GM19025 (cell line): ENCODE measurements around the gene TNS1.
A peak's percentile ranks its signal among the peaks of the same experiment; 100 is the strongest.
"Not testable (repeated sequence)": the region's sequence is repeated elsewhere in the genome, so short reads cannot be mapped to it uniquely, and the experiment has no call there.

Source experiments
- ATAC-seq: cut with Tn5 transposase; IDR thresholded peaks from one replicate; pipeline ENCODE4 v1.9.1; 2021; ENCODE audit warnings: mild to moderate bottlenecking, low read depth, moderate library complexity; ENCODE audit not compliant: unreplicated experiment

TNS1 gene

GRCh38 chr2:218002845-218003180, at the start of gene TNS1:
Gene TNS1, minus strand, starts transcription at chr2:218002995. Its CDS starts 123 bp downstream, at chr2:218002872.
- ATAC-seq: no peak

GRCh38 chr2:218051903-218052302, 49.1 kb upstream of the TNS1 start:
- no peak for ATAC-seq

- ATAC-seq: no peak
These were observed 44.9 kb upstream of the TNS1 start for GRCh38 chr2:218047536-218048225.

GRCh38 chr2:218046238-218046637, 43.4 kb upstream of the TNS1 start:
- no peak for ATAC-seq

- ATAC-seq: not testable (repeated sequence)
These were observed 41.8 kb upstream of the TNS1 start for GRCh38 chr2:218044599-218044998.

- ATAC-seq: no peak
These were observed 40.9 kb upstream of the TNS1 start for GRCh38 chr2:218043701-218044109.

GRCh38 chr2:218043100-218043499, 40.3 kb upstream of the TNS1 start:
- ATAC-seq: no peak

- no peak for ATAC-seq
These were observed 38.7 kb upstream of the TNS1 start for GRCh38 chr2:218041302-218042168.

GRCh38 chr2:218040883-218041282, 38.1 kb upstream of the TNS1 start:
- no peak for ATAC-seq

- ATAC-seq: no peak
These were observed 36.4 kb upstream of the TNS1 start for GRCh38 chr2:218039171-218039570.

- ATAC-seq: no peak
These were observed 33.6 kb upstream of the TNS1 start for GRCh38 chr2:218036371-218036770.

GRCh38 chr2:218035463-218036100, 32.8 kb upstream of the TNS1 start:
- no peak for ATAC-seq

- peak; percentile 89 for ATAC-seq
These were observed 31.9 kb upstream of the TNS1 start for GRCh38 chr2:218034497-218035213.

GRCh38 chr2:218033590-218034496, 31.0 kb upstream of the TNS1 start:
- no peak for ATAC-seq

GRCh38 chr2:218033208-218033589, 30.4 kb upstream of the TNS1 start:
- no peak for ATAC-seq

- ATAC-seq: no peak
These were observed 29.8 kb upstream of the TNS1 start for GRCh38 chr2:218032336-218033171.

- ATAC-seq: no peak
These were observed 29.0 kb upstream of the TNS1 start for GRCh38 chr2:218031771-218032257.

- ATAC-seq: no peak
These were observed 28.5 kb upstream of the TNS1 start for GRCh38 chr2:218031261-218031660.
